GM23338 (cell line): ENCODE measurements around the gene LRFN3. TPM values are rescaled to one million over a fixed set of nuclear protein-coding genes. Genes with fewer than 3 reads are reported as not detected.

ENCODE experiments used
- ATAC-seq: fragments of 200-7000 bp; cut with Tn5 transposase; 3 replicates; pipeline ENCODE4 v1.9.1; 2020
- DNase-seq: peaks from one replicate; pipeline ENCODE4 v3.0.0-alpha.2; 2015; ENCODE audit warnings: low spot score
- H2AFZ ChIP-seq: fragments of 200-600 bp; sonication (generic); 2 replicates; pipeline ENCODE4 v1.8.0; 2016; ENCODE audit warnings: antibody characterized with exemption, mild to moderate bottlenecking, moderate library complexity
- H3F3A ChIP-seq: fragments of 200-600 bp; sonication (generic); replicated peaks from 2 replicates; pipeline ENCODE4 v1.8.0; 2017; ENCODE audit warnings: antibody characterized with exemption, mixed run types, low read depth
- H3K27ac ChIP-seq: fragments of 200-600 bp; sonication (generic); 2 replicates; pipeline ENCODE4 v1.6.1; 2016; ENCODE audit warnings: low read depth
- H3K27me3 ChIP-seq: fragments of 200-600 bp; sonication (generic); 2 replicates; pipeline ENCODE4 v1.8.0; 2016; ENCODE audit warnings: mild to moderate bottlenecking, mixed run types, moderate library complexity; ENCODE audit not compliant: insufficient read depth
- H3K36me3 ChIP-seq: fragments of 200-600 bp; sonication (generic); 2 replicates; pipeline ENCODE4 v1.8.0; 2016; ENCODE audit warnings: mild to moderate bottlenecking; ENCODE audit not compliant: insufficient read depth
- H3K4me1 ChIP-seq: fragments of 200-600 bp; sonication (generic); 2 replicates; pipeline ENCODE4 v1.8.0; 2016; ENCODE audit warnings: mild to moderate bottlenecking, moderate library complexity; ENCODE audit not compliant: insufficient read depth
- H3K4me2 ChIP-seq: fragments of 200-600 bp; sonication (generic); 2 replicates; pipeline ENCODE4 v1.7.1; 2017; ENCODE audit warnings: mixed run types
- H3K4me3 ChIP-seq: fragments of 200-600 bp; sonication (generic); 2 replicates; pipeline ENCODE4 v1.6.1; 2016; ENCODE audit warnings: mixed run types
- H3K79me2 ChIP-seq: fragments of 200-600 bp; sonication (generic); replicated peaks from 2 replicates; pipeline ENCODE4 v1.8.0; 2017; ENCODE audit warnings: mild to moderate bottlenecking; ENCODE audit not compliant: insufficient read depth
- H3K9me2 ChIP-seq: fragments of 200-600 bp; sonication (generic); 2 replicates; pipeline ENCODE4 v1.8.0; 2017; ENCODE audit not compliant: insufficient read depth
- H4K20me1 ChIP-seq: fragments of 200-600 bp; sonication (generic); replicated peaks from 2 replicates; pipeline ENCODE4 v1.8.0; 2017; ENCODE audit warnings: mild to moderate bottlenecking; ENCODE audit not compliant: insufficient read depth
- H3K27ac Mint-ChIP-seq: 2 replicates; pipeline ENCODE4 v1.8.0; 2020; ENCODE audit warnings: inconsistent platforms, mild to moderate bottlenecking, moderate library complexity, mixed read lengths
- H3K27me3 Mint-ChIP-seq: 3 replicates; pipeline ENCODE4 v1.8.0; 2022; ENCODE audit warnings: low read depth, mild to moderate bottlenecking, moderate library complexity, mixed read lengths, inconsistent platforms; ENCODE audit not compliant: insufficient read depth, poor library complexity
- H3K36me3 Mint-ChIP-seq: 3 replicates; pipeline ENCODE4 v1.8.0; 2021; ENCODE audit warnings: low read depth, mild to moderate bottlenecking, inconsistent platforms, moderate library complexity, mixed read lengths
- H3K4me1 Mint-ChIP-seq: 3 replicates; pipeline ENCODE4 v1.8.0; 2020; ENCODE audit warnings: mild to moderate bottlenecking, inconsistent platforms, mixed read lengths
- H3K4me3 Mint-ChIP-seq: 3 replicates; pipeline ENCODE4 v1.8.0; 2021; ENCODE audit warnings: moderate library complexity, mild to moderate bottlenecking, inconsistent platforms, mixed read lengths
- H3K9me3 Mint-ChIP-seq: 3 replicates; pipeline ENCODE4 v1.8.0; 2020; ENCODE audit warnings: moderate library complexity, mild to moderate bottlenecking, inconsistent platforms, mixed read lengths
- CREB1 ChIP-seq: fragments of 250-450 bp; sonication (Bioruptor Pico); IDR thresholded peaks from 2 replicates; pipeline ENCODE4 v1.5.0; 2020; ENCODE audit warnings: low read depth, mild to moderate bottlenecking, moderate library complexity
- CTCF ChIP-seq, 2 experiments: fragments of 200-600 bp in 1 of 2; sonication (generic) in 1 of 2; conservative IDR thresholded peaks; 2 replicates each; pipeline versions ENCODE4 v1.5.1 to v1.6.1; 2016 to 2017; ENCODE audit warnings: antibody characterized with exemption in 2 of 2, low read depth in 2 of 2, mild to moderate bottlenecking in 2 of 2, moderate library complexity in 1 of 2
- ETS1 ChIP-seq: IDR thresholded peaks from 2 replicates; pipeline ENCODE4 v1.6.1; 2016; ENCODE audit warnings: antibody characterized with exemption
- EZH2 ChIP-seq: fragments of 200-600 bp; sonication (generic); IDR thresholded peaks from one replicate; pipeline ENCODE4 v1.8.0; 2017; ENCODE audit warnings: antibody characterized with exemption, mild to moderate bottlenecking, low read depth; ENCODE audit not compliant: unreplicated experiment
- EZH2phosphoT487 ChIP-seq: fragments of 200-600 bp; sonication (generic); IDR thresholded peaks from one replicate; pipeline ENCODE4 v1.8.1; 2018; ENCODE audit warnings: antibody characterized with exemption; ENCODE audit not compliant: unreplicated experiment
- JUNB ChIP-seq: IDR thresholded peaks from one replicate; pipeline ENCODE4 v1.6.1; 2016; ENCODE audit warnings: antibody characterized with exemption; ENCODE audit not compliant: unreplicated experiment
- NANOG ChIP-seq: IDR thresholded peaks from 2 replicates; pipeline ENCODE4 v1.6.1; 2016; ENCODE audit warnings: antibody characterized with exemption, borderline replicate concordance
- POLR2AphosphoS5 ChIP-seq: IDR thresholded peaks from 2 replicates; pipeline ENCODE4 v1.6.1; 2016; ENCODE audit warnings: antibody characterized with exemption, low read depth
- REST ChIP-seq: IDR thresholded peaks from one replicate; pipeline ENCODE4 v1.6.1; 2018; ENCODE audit warnings: antibody characterized with exemption; ENCODE audit not compliant: unreplicated experiment
- STAT1 ChIP-seq: IDR thresholded peaks from one replicate; pipeline ENCODE4 v1.6.1; 2016; ENCODE audit warnings: antibody characterized with exemption; ENCODE audit not compliant: unreplicated experiment
- ZNF114 ChIP-seq: fragments of 250-450 bp; sonication (Bioruptor Pico); IDR thresholded peaks from 2 replicates; pipeline ENCODE4 v1.5.0; 2020; ENCODE audit warnings: mild to moderate bottlenecking, moderate library complexity
- ZNF331 ChIP-seq: fragments of 250-450 bp; sonication (Bioruptor Pico); IDR thresholded peaks from 2 replicates; pipeline ENCODE4 v1.5.0; 2020; ENCODE audit warnings: low read depth, mild to moderate bottlenecking, moderate library complexity
- ZNF462 ChIP-seq: fragments of 250-450 bp; sonication (Bioruptor Pico); IDR thresholded peaks from 2 replicates; pipeline ENCODE4 v1.5.0; 2020; ENCODE audit warnings: mild to moderate bottlenecking, moderate library complexity
- polyA plus RNA-seq: library from polyadenylated mRNA; unstranded; fragments of >200 nt; fragmentation: Nextera tagmentation; extraction: Ambion mirVana; gene quantifications from 2 replicates; pipeline ENCODE4 v1.2.1, GENCODE V29; 2016
- total RNA-seq: library from RNA; depleted of rRNA; stranded (reverse); fragments of >200 nt; shearing (Covaris generic); gene quantifications from 2 replicates; pipeline ENCODE4 v1.2.3, GENCODE V29; 2014

Gene LRFN3
- total and polyA plus RNA-seq, 2 experiments from 2014 or later, result 5.8 to 15.1 TPM

- H3K4me1 Mint-ChIP-seq, result peaks cover 4% of the 10 kb centered on the region
- H3K27me3 Mint-ChIP-seq, result peaks cover 41% of the 10 kb centered on the region
- TF ChIP-seq STAT1 (no peak), ZNF114 (CRISPR knock-in tag) (no peak), NANOG (no peak), EZH2phosphoT487 (no peak), ZNF331 (no peak), CTCF (conservative IDR thresholded peaks at IDR 0.05; ENCODE audit: low read depth in 2 of 2) (no peak), ETS1 (no peak), ZNF462 (CRISPR knock-in tag) (no peak), POLR2AphosphoS5 (no peak), JUNB (no peak), CREB1 (CRISPR knock-in tag) (no peak), REST (no peak), EZH2 (no peak)
Observed at GRCh38 chr19:35958660-35959039, 22.5 kb downstream of the LRFN3 start.

More at GRCh38 chr19:35958660-35959039, 22.5 kb downstream of the LRFN3 start:
- Mint-ChIP-seq H3K9me3 (no peaks in the 10 kb centered on the region), H3K36me3 (no peaks in the 10 kb centered on the region), H3K4me3 (peak overlapping the region; percentile 41; the same call in 1 of the 3 replicates), H3K27ac (no peak overlapping the region)
- ATAC-seq (no peak; the same call in 2 of the 3 replicates), DNase-seq (peak; percentile 35)
- Histone ChIP-seq H3K79me2 (no peaks in the 10 kb centered on the region), H3K4me2 (peak overlapping the region; percentile 82; the same call in 1 of the 2 replicates), H3K4me1 (no peaks in the 10 kb centered on the region), H3F3A (no peaks in the 10 kb centered on the region), H3K4me3 (peak overlapping the region; percentile 53), H3K27ac (no peak overlapping the region), H2AFZ (peak overlapping the region; percentile 91), H3K9me2 (no peaks in the 10 kb centered on the region), H3K27me3 (peaks cover 48% of the 10 kb centered on the region), H4K20me1 (no peaks in the 10 kb centered on the region), H3K36me3 (no peaks in the 10 kb centered on the region)
